Measurements from ENCODE around the gene VPS45. TPM values are rescaled to one million over a fixed set of nuclear protein-coding genes. Genes with fewer than 3 reads are reported as not detected.

Gene VPS45
- total and polyA plus RNA-seq, 8 donors: 7.4 to 23.7 (median 13.2) TPM

- Histone ChIP-seq H3K27ac (no peak overlapping the region), H3K4me1 (peaks cover 0 to 8% (median 7%) of the 10 kb centered on the region in 3 donors), H3K9me3 (no peaks in the 10 kb centered on the region), H3K4me3 (no peak overlapping the region), H3K27me3 (no peaks in the 10 kb centered on the region), H3K36me3 (no peaks in the 10 kb centered on the region)
- TF ChIP-seq, protein P1, sequence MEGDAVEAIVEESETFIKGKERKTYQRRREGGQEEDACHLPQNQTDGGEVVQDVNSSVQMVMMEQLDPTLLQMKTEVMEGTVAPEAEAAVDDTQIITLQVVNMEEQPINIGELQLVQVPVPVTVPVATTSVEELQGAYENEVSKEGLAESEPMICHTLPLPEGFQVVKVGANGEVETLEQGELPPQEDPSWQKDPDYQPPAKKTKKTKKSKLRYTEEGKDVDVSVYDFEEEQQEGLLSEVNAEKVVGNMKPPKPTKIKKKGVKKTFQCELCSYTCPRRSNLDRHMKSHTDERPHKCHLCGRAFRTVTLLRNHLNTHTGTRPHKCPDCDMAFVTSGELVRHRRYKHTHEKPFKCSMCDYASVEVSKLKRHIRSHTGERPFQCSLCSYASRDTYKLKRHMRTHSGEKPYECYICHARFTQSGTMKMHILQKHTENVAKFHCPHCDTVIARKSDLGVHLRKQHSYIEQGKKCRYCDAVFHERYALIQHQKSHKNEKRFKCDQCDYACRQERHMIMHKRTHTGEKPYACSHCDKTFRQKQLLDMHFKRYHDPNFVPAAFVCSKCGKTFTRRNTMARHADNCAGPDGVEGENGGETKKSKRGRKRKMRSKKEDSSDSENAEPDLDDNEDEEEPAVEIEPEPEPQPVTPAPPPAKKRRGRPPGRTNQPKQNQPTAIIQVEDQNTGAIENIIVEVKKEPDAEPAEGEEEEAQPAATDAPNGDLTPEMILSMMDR (IDR thresholded peaks at IDR 0.05): no peak
- FAIRE-seq (no peak), DNase-seq (peak in 1 of 6 donors; percentile 18), ATAC-seq (peak; percentile 31 to 80 (median 72))
- WGBS, 2 donors: 43 to 45% methylated on average over 3 of the region's 3 CpGs
- intact Hi-C loops (cut with DNase I): no loop called here
Measured at GRCh38 chr1:150061632-150062101, 5.9 kb upstream of the VPS45 start.

- intact Hi-C loops (cut with DNase I): no loop called here
- ATAC-seq: no peak
- DNase-seq: no peak
Measured at GRCh38 chr1:150062113-150062512, 5.5 kb upstream of the VPS45 start.

DNA sequence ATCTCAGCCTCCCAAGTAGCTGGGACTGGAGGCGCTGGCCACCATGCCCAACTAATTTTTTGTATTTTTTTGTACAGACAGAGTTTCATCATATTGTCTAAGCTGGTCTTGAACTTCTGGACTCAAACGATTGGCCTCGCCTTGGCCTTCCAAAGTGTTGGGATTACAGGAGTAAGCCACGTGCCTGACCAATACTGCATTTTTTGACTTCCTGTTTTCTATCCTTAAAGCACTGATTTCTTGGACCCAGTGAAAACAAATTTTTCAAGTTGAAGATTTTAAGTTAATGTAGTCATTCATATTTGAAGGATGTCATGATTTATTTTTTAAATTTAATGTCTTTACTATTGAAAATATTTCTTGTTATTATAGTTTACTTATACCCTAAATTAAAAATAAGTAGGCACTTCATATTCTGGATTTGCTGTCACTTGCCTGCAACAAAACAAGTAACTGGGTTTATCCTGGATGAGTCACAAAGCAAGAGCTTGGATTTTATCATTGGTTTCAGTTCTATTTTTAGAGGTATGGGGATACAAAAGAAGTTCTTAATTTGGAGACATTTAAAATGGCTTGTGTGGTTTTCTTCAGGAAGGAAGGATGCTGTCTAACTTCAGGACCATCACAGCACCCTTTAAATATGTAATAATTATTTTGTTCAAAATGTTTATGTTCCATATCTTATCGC, 2.2 kb upstream of the VPS45 start:
- intact Hi-C loops (cut with DNase I): no loop called here
- H3K4me3 ChIP-seq: no peak overlapping the region
- peaks cover 0 to 8% (median 7%) of the 10 kb centered on the region in 3 donors for H3K4me1 ChIP-seq
- no peaks in the 10 kb centered on the region for H3K36me3 ChIP-seq
- ATAC-seq (no peak), DNase-seq (no peak), FAIRE-seq (no peak)
- H3K27ac ChIP-seq: no peak overlapping the region
- H3K27me3 ChIP-seq: no peaks in the 10 kb centered on the region
- H3K9me3 ChIP-seq: no peaks in the 10 kb centered on the region
- TF ChIP-seq, protein P1 (IDR thresholded peaks at IDR 0.05): no peak
- whole genome bisulfite sequencing, 2 donors: 88 to 92% methylated on average over 5 of the region's 5 CpGs

More at GRCh38 chr1:150062113-150062512, 5.5 kb upstream of the VPS45 start:
- WGBS, 2 donors: 87 to 88% methylated on average over 4 of the region's 4 CpGs
- FAIRE-seq: no peak
- TF ChIP-seq, protein P1 (IDR thresholded peaks at IDR 0.05): no peak
- Histone ChIP-seq H3K27me3 (no peaks in the 10 kb centered on the region), H3K4me3 (no peak overlapping the region), H3K4me1 (peaks cover 0 to 8% (median 7%) of the 10 kb centered on the region in 3 donors), H3K36me3 (no peaks in the 10 kb centered on the region), H3K27ac (no peak overlapping the region), H3K9me3 (no peaks in the 10 kb centered on the region)

DNA sequence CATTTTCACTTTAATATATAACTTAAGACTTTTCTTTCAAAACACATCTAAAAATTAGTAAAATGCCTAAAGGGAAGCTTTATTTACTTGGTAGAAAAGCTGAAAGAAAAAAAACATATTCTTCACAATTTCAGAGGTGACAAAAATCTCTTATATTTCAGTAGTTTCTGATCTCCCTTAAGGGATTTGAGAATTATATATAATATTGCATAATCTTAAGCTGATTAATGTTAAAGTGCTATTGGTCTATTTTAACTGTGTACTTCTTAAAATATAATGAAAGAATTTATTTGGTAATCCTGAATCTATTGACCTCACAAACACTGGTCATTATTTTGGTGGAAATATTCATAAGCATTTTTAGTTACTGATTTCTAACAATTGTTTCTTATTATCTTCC, 1.2 kb upstream of the VPS45 start:
- DNase-seq: no peak
- no peaks in the 10 kb centered on the region for H3K27me3 ChIP-seq
- FAIRE-seq: no peak
- intact Hi-C loops (cut with DNase I): no loop called here
- H3K36me3 ChIP-seq: no peaks in the 10 kb centered on the region
- TF ChIP-seq, protein P1 (IDR thresholded peaks at IDR 0.05): no peak
- H3K4me1 ChIP-seq: peaks cover 0 to 8% (median 7%) of the 10 kb centered on the region in 3 donors
- no peak for ATAC-seq
- H3K9me3 ChIP-seq: no peaks in the 10 kb centered on the region
- peak overlapping the region in 3 of 4 donors; percentile 61 to 72 (median 70) for H3K4me3 ChIP-seq
- H3K27ac ChIP-seq: peak overlapping the region in 2 of 4 donors; percentile 92 to 96

DNA sequence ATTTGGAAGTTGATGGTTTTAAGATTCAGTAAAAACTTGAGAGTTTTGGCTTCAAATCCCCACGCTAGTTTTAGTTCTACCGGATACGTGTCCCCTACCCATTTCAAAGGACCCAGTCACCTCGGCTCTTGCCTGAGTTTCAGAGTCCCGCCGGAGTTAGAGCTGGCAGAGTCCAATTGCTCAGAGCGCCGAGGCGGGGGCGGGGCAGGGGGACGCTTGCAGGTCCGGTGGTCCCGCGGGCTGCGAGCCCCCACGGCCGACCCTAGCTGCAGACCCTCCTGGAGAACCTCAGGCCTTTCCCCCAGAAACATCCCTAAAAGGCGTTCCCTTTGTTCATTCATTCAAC, 765 bp upstream of the VPS45 start:
- no peaks in the 10 kb centered on the region for H3K9me3 ChIP-seq
- peak; percentile 32 to 70 (median 58) for ATAC-seq
- no peaks in the 10 kb centered on the region for H3K27me3 ChIP-seq
- DNase-seq: peak; percentile 19 to 74 (median 52)
- peak overlapping the region; percentile 37 to 72 (median 66) for H3K4me3 ChIP-seq
- peaks cover 0 to 8% (median 7%) of the 10 kb centered on the region in 3 donors for H3K4me1 ChIP-seq
- H3K36me3 ChIP-seq: no peaks in the 10 kb centered on the region
- H3K27ac ChIP-seq: peak overlapping the region; percentile 66 to 96 (median 81)
- no peak for FAIRE-seq
- TF ChIP-seq, protein P1 (IDR thresholded peaks at IDR 0.05): no peak
- intact Hi-C loops (cut with DNase I): no loop called here
- 0% methylated on average over 18 of the region's 18 CpGs for WGBS, 2 donors

Data from pancreas (tissue), 10 donors.